NOMO-1 (cell line): ENCODE results near the gene PHF20.
"Not testable (repeated sequence)": the region's sequence is repeated elsewhere in the genome, so short reads cannot be mapped to it uniquely, and the experiment has no call there.

ENCODE experiments used
- DNase-seq, 2 experiments: peaks; one replicate each; lab custom pipeline; 2025; ENCODE audit not compliant: unreplicated experiment in 2 of 2; lab: John Stamatoyannopoulos, UW

PHF20 gene

DNA sequence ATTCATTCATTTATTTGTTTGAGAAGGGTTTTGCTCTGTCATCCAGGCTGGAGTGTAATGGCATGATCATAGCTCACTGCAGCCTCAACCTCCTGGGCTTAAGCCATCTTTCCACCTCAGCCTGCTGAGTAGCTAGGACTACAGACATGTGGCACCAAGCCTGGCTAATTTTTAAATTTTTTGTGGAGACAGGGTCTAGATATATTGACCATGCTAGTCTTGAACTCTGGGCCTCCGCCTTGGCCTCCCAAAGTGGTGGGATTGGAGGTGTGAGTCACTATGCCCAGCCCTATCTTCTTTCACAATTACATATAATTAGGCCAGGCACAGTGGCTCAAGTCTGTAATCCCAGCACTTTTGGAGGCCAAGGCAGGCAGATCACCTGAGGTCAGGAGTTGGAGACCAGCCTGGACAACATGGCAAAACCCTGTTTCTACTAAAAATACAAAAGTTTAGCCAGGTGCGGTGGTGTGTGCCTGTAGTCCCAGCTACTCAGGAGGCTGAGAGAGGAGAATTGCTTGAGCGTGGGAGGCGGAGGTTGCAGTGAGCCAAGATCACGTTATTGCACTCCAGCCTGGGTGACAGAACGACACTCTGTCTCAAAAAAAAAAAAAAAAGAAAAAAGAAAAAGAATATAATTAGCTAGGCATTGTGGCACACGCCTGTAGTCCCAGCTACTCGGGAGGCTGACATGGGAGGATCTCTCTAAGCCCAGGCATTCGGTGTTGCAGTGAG is 110.8 kb downstream of the PHF20 start:
- not testable (repeated sequence) for DNase-seq

GRCh38 chr20:35883336-35883777 is 111.5 kb downstream of the PHF20 start:
- no peak for DNase-seq

DNA sequence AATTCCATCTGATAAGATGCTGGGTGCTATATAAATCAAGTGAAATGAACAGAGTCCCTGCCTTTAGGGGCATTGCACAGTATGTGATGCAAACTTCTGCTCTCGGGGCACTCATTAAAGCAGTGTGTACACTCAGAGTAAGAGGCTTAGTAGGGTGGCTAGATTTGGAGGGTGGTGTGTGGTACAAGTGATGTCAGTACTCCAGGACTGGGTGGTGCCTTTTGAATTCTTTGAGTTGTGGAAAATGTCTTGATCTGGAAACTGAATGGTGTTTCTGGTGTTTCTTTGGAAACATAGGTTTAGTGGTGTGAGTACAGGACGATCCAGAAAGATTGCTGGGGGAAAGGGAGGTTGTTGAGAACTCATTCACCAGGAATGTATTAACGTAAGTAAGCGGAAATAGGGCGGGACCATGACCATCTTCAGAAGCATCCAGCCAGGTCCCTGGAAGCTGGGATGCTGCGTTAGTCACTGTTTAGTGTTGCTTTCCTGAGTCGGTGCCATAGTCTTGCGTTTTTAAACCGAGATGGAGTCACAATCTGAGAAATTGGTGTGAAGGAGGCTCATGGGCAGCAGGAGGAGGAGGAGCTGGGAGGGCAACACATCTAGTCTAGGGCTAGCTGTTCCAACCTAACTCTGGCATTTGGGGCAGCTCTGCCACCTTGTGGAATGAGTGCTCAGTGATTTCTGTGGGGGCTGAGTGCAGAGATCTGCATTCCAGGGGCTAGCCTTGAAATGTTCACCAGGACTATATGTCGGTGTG is 112.1 kb downstream of the PHF20 start:
- DNase-seq: peak; percentile 15 to 36

GRCh38 chr20:35884541-35884865 is 112.7 kb downstream of the PHF20 start:
- no peak for DNase-seq

- DNase-seq: no peak
Measured at GRCh38 chr20:35885212-35885611, 113.4 kb downstream of the PHF20 start.

DNA sequence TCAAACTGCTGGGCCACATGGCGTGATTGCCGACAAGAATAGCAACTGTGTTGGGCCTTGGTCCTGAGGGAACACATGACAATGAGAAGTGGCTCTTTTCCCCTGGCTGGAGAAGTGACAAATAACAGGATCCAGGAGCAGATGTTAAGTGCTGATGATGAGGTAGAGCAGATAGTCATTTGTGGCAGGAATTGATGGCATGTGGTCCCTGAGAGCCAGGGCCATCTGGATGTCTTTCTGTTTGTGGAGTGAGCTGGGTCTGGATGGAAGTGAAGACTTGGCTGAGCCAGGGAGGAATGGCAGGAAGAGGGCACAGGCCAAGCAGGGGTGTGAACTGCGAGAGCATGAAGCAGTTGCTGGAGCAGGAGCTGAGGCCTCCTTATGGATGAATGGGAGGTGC is 114.7 kb downstream of the PHF20 start:
- no peak for DNase-seq

DNA sequence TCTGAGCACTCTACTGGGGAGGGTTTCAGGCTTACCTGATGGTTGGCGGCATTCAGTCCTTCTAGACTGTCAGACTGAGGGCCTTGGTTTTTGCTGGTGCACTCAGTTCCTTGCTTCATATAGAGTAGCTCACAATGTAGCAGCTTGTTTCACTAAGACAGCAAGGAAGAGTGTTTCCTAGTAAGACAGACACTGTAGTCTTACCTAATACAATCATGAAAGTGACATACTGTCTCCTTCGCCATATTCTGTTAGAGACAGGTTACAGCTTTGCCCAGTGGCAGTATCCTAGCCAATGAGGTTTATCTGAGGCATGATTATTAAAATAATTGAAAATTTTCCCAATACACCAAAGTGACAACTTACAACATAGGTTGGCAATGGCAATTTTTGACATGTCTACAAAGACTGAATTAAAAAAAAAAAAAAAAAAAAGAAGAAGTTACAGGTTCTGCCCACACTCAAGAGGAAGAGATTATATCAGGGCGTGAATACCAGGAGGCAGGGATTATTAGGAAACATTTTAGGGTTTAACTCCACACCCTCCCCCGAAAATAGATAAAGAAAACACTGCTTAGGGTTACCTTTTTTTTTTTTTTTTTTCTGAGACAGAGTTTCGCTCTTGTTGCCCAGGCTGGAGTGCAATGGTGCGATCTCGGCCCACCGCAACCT is 115.7 kb downstream of the PHF20 start:
- peak; percentile 55 to 83 for DNase-seq

- no peak for DNase-seq
Measured at GRCh38 chr20:35888657-35889056, 116.8 kb downstream of the PHF20 start.

GRCh38 chr20:35891375-35891774 is 119.6 kb downstream of the PHF20 start:
- no peak for DNase-seq

DNA sequence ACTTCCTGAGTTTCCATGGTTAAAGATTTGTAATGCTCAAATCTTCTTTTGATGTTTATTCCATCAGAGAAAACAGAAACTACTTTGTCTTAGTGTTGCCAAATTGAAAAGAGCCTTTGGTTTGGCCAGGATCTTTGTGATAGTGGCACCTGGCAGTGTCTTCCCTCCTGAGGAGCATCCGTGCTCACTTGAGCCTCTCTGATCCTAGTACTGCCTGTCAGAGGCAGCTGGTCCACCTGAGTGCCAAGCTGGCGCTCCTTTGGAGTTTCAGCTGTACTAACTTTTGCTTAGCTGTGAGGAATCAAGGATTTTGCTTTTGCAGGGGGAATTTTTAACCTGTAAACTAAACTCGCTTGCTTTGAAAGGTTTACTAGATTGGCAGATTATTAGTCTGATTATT is 121.1 kb downstream of the PHF20 start:
- DNase-seq: no peak

DNA sequence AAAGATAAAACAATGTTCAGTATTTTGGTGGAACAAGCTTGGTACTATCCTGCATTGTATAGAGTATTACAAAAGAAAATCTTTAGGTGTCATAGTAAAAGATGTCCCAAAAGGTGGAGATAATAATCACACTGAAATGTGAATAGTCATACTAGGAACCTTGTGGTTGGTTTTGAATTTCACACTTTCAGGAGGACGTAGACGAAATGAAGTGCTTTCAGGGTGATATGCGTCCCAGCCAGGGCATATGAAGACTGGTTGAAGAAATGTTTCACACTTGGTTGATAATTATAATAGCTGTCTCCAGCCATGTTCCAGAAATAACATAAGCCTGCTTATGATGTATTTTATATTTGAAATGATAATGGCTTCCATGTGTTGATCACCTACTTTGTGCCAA is 122.1 kb downstream of the PHF20 start:
- no peak for DNase-seq

- DNase-seq: peak in 1 of 2 experiments; percentile 40
Measured at GRCh38 chr20:35895516-35895915, 123.7 kb downstream of the PHF20 start.

GRCh38 chr20:35899064-35899463 is 127.2 kb downstream of the PHF20 start:
- DNase-seq: no peak

DNA sequence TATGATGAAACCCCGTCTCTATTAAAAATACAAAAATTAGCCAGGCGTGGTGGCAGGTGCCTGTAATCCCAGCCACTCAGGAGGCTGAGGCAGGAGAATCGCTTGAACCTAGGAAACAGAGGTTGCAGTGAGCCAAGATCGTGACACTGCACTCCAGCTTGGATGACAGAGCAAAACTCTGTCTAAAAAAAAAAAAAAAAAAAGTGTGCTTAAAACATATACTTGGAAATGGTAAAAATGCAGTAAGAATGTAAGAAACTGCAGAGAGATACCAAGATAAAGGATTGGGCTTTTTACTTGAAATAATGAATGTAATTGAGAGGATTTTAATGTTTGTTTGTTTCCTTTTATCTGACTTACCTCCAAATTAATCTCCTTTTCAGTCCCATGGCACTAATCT is 129.4 kb downstream of the PHF20 start:
- DNase-seq: not testable (repeated sequence)

GRCh38 chr20:35901678-35902544 is 130.1 kb downstream of the PHF20 start:
- no peak for DNase-seq

DNA sequence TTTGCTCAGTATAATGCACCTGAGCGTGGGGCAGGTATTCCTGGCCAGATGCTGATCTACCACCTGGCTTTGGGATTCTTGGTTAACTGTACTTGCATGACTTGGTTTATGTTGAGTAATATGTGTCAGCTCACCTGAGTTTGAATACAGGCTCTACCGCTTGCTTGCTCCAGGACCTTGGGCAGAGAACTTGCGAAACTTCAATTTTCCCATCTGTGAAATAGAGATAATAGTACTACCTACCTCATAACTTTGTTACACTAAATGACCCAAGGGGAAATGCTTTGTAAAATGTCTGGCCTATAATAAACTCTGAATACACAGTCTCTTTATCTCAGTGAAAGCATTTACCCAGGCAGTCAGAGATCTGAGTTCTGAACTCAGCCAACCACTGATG is 130.7 kb downstream of the PHF20 start:
- no peak for DNase-seq

DNA sequence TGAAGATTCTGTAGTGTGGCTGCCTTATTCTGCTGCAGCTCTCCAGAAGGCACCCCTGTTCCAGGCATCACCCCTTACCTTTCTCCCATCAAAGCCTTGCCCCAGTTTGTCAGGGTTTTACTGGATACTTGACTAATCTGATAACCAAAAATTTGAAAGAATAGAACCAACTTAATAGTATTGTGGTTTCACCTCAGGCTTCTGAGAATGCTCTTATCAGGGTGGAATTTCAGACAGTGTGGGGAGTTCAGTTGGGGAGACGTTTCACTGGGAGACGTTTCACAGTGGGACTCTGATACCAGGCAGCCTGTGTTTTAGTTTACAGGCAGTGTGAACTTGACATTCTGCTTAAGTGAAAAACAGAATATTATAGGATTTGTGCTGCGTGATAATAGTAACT is 132.0 kb downstream of the PHF20 start:
- no peak for DNase-seq

- no peak for DNase-seq
Measured at GRCh38 chr20:35904982-35905663, 133.3 kb downstream of the PHF20 start.

DNA sequence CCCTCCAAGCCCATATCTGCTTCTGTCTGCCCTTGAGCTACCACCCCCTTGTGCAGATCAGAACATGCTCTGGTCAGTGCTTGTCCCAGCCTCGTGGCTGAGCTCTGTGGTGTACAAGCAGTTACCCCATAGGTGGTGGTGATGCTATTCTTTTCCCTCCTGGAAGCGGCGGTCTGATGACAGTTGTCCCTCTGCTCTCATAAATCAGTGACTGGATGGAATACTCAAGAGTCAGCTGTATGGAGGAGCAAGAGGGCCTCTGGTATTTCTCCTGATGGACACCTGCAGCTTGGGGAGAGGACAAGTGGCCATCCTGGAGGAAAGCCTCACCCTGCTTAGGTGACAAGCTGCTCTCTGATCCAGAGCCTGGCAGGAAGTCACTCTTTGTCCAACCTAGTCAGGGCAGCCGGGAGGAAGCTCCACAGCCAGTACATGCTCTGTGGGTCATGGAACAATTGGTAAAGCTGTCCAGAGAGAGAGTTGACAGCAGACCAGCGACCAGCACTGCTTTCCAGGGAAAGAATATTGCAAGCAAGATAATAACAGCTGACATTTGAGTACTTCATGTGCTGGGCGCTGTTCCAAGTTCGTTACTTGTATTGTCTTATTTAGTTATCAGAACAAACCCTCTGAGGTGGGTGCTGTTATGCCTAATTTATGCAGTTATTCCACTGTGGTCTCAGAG is 135.3 kb downstream of the PHF20 start:
- DNase-seq: no peak

GRCh38 chr20:35908007-35908406 is 136.2 kb downstream of the PHF20 start:
- no peak for DNase-seq
